Muscle of leg (tissue), 11 donors: Measurements from ENCODE around the gene RCOR1. TPM values are rescaled to one million over a fixed set of nuclear protein-coding genes. Genes with fewer than 3 reads are reported as not detected.

Source experiments
- DNase-seq: peaks from one replicate; pipeline ENCODE4 v3.0.0; 2013
- H3K27ac ChIP-seq: one replicate; pipeline ENCODE4 v1.5.1; 2013; ENCODE audit warnings: mild to moderate bottlenecking, low read length, control low read depth
- H3K27me3 ChIP-seq: one replicate; pipeline ENCODE4 v1.6.1; 2013; ENCODE audit warnings: low read length; ENCODE audit not compliant: control insufficient read depth, insufficient read depth
- H3K36me3 ChIP-seq: one replicate; pipeline ENCODE4 v1.6.1; 2013; ENCODE audit warnings: low read length; ENCODE audit not compliant: control insufficient read depth, insufficient read depth
- H3K4me1 ChIP-seq: one replicate; pipeline ENCODE4 v1.6.1; 2013; ENCODE audit warnings: low read length; ENCODE audit not compliant: control insufficient read depth, insufficient read depth
- H3K4me3 ChIP-seq: one replicate; pipeline ENCODE4 v1.5.1; 2013; ENCODE audit warnings: low read length, control low read depth
- H3K9me3 ChIP-seq: replicated peaks from 2 replicates; pipeline ENCODE4 v1.6.1; 2013; ENCODE audit warnings: low read depth, low read length; ENCODE audit not compliant: control insufficient read depth
- WGBS: methylation state at CpG from one replicate; pipeline ENCODE4 v1.1.5; 2013; ENCODE audit warnings: missing lambda C conversion rate; ENCODE audit not compliant: insufficient coverage; 5-methylcytosine and 5-hydroxymethylcytosine counted together
- polyA plus RNA-seq, 8 donors: library from polyadenylated mRNA; unstranded; fragments of 120-200 nt; gene quantifications; one replicate each; pipeline versions ENCODE4 v1.2.1 to v1.2.3, GENCODE V29; 2013; ENCODE audit warnings: inconsistent platforms in 1 of 8, low replicate concordance in 1 of 8; ENCODE audit not compliant: insufficient read length in 8 of 8, insufficient read depth in 1 of 8
- total RNA-seq: library from RNA; stranded (reverse); fragments of 120-200 nt; gene quantifications from one replicate; pipeline ENCODE4 v1.2.4, GENCODE V29; 2013

Gene RCOR1
- total and polyA plus RNA-seq, 9 donors = 16.2 to 38.7 (median 29.4) TPM

- Histone ChIP-seq H3K4me1 (peaks cover 17% of the 10 kb centered on the region), H3K27ac (peak overlapping the region; percentile 80), H3K4me3 (peak overlapping the region; percentile 80), H3K9me3 (no peaks in the 10 kb centered on the region), H3K36me3 (peaks cover 2% of the 10 kb centered on the region), H3K27me3 (no peaks in the 10 kb centered on the region)
- WGBS = 0% methylated on average over 39 of the region's 49 CpGs
- no peak for DNase-seq
Measured at GRCh38 chr14:102592763-102593060, 263 bp downstream of the RCOR1 start.

DNA sequence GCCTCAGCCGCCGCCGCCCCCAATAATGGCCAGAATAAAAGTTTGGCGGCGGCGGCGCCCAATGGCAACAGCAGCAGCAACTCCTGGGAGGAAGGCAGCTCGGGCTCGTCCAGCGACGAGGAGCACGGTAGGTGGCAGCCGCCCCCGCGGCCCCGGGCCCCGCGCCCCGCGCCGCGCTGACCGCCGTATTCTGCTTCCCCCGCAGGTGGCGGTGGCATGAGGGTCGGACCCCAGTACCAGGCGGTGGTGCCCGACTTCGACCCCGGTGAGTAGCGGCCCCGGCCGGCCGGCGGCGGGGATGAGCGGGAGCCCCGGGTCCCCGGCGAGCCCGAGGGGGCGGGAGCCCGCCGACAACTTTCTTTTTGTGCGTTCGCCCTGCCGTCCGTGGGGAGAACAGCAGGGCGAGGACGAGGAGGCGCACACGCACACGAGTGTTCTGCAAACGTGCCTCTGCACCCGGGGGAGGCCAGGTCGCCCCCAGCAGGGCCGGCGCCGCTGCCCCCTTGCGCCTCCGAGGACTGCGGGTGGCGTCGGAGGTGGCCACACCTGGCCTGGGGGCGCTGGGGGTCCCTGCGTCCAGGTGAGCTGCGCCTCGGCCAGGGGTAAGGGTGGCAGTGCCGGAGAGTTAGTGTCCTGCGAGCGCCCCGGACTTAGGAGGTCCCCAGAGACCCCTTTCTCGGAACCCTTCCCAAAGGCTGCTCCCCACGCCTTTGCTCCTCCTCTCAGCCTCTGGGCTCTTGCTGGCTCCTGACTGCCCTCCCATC is 794 bp downstream of the RCOR1 start:
- under 1% methylated on average over 72 of the region's 75 CpGs for WGBS
- DNase-seq = peak; percentile 73

GRCh38 chr14:102593825-102594137 is 1.3 kb downstream of the RCOR1 start:
- Histone ChIP-seq H3K27ac (peak overlapping the region; percentile 80), H3K4me1 (peaks cover 17% of the 10 kb centered on the region), H3K9me3 (no peaks in the 10 kb centered on the region), H3K36me3 (peaks cover 2% of the 10 kb centered on the region), H3K27me3 (no peaks in the 10 kb centered on the region), H3K4me3 (peak overlapping the region; percentile 80)
- DNase-seq = no peak
- WGBS = no CpG with 5 or more reads among the region's 6 CpGs

More for the DNA sequence above, 794 bp downstream of the RCOR1 start:
- Histone ChIP-seq H3K9me3 (no peaks in the 10 kb centered on the region), H3K36me3 (peaks cover 2% of the 10 kb centered on the region), H3K4me1 (peaks cover 17% of the 10 kb centered on the region), H3K27ac (peak overlapping the region; percentile 80), H3K27me3 (no peaks in the 10 kb centered on the region), H3K4me3 (peak overlapping the region; percentile 80)

GRCh38 chr14:102594514-102595175 is 2.2 kb downstream of the RCOR1 start:
- Histone ChIP-seq H3K4me1 (peaks cover 17% of the 10 kb centered on the region), H3K27me3 (no peaks in the 10 kb centered on the region), H3K27ac (no peak overlapping the region), H3K4me3 (peak overlapping the region; percentile 80), H3K9me3 (no peaks in the 10 kb centered on the region), H3K36me3 (peaks cover 2% of the 10 kb centered on the region)
- WGBS = no CpG with 5 or more reads among the region's 7 CpGs
- peak; percentile 76 for DNase-seq

DNA sequence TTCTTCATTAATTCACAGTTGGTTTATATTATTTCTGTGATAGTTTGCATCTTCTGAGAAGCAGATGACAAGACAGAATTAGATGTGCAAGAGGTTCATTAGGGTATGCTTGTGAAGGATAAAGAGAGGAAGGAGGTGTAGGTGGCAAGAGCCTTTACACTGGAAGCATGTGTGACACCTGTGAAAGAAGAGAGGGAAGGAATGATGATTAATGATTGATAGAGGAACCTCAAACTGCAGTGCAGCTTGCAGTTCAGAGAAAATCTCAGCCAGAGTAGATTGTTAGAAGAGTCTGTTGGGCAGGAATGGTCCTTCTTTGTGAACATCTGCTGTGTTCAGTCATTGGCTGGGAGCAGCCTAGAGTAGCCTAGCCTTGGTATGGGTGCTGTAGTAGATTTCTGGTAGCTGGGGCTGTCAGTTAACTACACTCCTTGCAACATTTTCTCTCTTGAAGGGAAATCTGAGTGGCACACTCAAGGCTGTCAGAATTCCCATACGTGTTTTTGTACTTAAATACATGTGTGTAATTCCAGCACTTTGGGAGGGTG is 9.0 kb downstream of the RCOR1 start:
- Histone ChIP-seq H3K4me1 (peaks cover 6% of the 10 kb centered on the region), H3K36me3 (peaks cover 5% of the 10 kb centered on the region), H3K4me3 (no peak overlapping the region), H3K27ac (no peak overlapping the region), H3K9me3 (no peaks in the 10 kb centered on the region), H3K27me3 (no peaks in the 10 kb centered on the region)
- no CpG with 5 or more reads among the region's 1 CpG for WGBS
- DNase-seq = no peak

DNA sequence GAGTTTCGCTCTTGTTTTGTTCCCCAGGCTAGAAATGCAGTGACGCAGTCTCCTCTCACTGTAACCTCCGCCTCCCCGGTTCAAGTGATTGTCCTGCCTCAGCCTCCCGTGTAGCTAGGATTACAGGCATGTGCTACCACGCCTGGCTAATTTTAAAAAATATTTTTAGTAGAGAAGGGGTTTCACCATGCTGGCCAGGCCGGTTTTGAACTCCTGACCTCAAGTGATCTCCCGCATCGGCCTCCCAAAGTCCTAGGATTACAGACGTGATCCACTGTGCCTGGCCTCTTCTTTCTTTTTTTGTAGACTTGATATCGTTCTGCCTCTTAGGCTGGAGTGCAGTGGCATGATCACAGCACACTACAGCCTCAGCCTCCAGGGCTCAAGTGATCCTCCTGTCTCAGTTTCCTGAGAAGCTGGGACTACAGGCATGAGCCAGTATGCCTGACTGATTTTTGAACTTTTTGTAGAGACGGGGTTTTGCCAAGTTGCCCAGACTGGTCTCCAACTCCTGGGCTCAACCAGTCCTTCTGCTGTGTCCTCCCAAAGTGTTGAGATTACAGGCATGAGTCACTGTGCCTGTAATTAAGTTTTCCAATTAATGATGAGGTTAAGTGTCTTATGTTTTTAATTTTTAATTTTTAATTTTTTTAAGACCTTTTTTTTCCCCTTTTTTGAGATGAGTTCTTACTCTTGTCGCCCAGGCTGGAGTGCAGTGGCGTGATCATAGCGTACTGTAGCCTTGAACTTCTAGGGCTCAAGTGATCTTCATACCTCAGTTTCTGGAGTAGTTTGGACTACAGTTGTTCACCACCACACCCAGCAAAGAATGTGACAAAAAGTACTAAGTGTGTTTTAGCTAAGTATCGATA is 10.2 kb downstream of the RCOR1 start:
- H3K27ac ChIP-seq = no peak overlapping the region
- no peak for DNase-seq
- peaks cover 5% of the 10 kb centered on the region for H3K36me3 ChIP-seq
- no peak overlapping the region for H3K4me3 ChIP-seq
- WGBS = 62% methylated on average over 9 of the region's 16 CpGs
- peaks cover 6% of the 10 kb centered on the region for H3K4me1 ChIP-seq
- H3K27me3 ChIP-seq = no peaks in the 10 kb centered on the region
- no peaks in the 10 kb centered on the region for H3K9me3 ChIP-seq

- Histone ChIP-seq H3K36me3 (peaks cover 5% of the 10 kb centered on the region), H3K27ac (no peak overlapping the region), H3K4me3 (no peak overlapping the region), H3K27me3 (no peaks in the 10 kb centered on the region), H3K4me1 (peaks cover 6% of the 10 kb centered on the region), H3K9me3 (no peaks in the 10 kb centered on the region)
- DNase-seq = no peak
- no CpG with 5 or more reads among the region's 4 CpGs for WGBS
Measured at GRCh38 chr14:102603293-102603907, 11.0 kb downstream of the RCOR1 start.

GRCh38 chr14:102604183-102604582 is 11.7 kb downstream of the RCOR1 start:
- Histone ChIP-seq H3K4me1 (peaks cover 6% of the 10 kb centered on the region), H3K36me3 (peaks cover 5% of the 10 kb centered on the region), H3K27me3 (no peaks in the 10 kb centered on the region), H3K27ac (no peak overlapping the region), H3K4me3 (no peak overlapping the region), H3K9me3 (no peaks in the 10 kb centered on the region)
- WGBS = no CpG with 5 or more reads among the region's 2 CpGs
- DNase-seq = no peak

GRCh38 chr14:102605029-102605428 is 12.6 kb downstream of the RCOR1 start:
- Histone ChIP-seq H3K4me1 (peaks cover 6% of the 10 kb centered on the region), H3K36me3 (peaks cover 5% of the 10 kb centered on the region), H3K27ac (no peak overlapping the region), H3K27me3 (no peaks in the 10 kb centered on the region), H3K9me3 (no peaks in the 10 kb centered on the region), H3K4me3 (no peak overlapping the region)
- no peak for DNase-seq
- 50% methylated on average over 1 of the region's 2 CpGs for WGBS
